ENCODE measurements around the gene RSRC1. TPM values are rescaled to one million over a fixed set of nuclear protein-coding genes. Genes with fewer than 3 reads are reported as not detected.

The RSRC1 gene
- total RNA-seq, 1 experiment from 2014 or later = 60.3 TPM

DNA sequence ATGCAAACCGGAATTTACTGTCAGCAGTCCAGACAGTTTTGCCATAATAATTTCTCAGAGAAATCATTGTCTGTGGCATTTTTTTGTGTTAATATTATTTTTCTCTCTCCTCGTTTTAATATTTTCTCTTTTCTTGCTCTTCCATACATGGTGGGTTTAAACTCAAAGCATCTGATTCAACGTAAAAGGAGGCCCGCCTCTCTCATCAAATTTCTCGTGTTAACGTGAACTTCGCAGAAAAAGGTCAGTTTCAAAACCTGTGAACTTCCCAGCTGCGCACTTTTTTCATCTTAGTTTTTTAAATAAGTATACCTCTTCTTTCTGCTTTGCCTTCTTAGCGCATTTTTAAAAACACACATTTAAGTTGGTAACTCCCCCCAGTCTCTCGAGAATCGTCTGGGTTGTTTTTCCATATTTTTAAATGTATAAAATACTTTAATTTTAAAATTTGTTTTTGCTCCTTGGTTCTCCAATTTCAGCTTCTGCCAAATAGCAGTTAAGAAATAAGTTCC lies 12.8 kb upstream of the RSRC1 start:
- Histone ChIP-seq H4K20me1 (ENCODE audit: insufficient read depth) (no peaks in the 10 kb centered on the region), H3K27me3 (ENCODE audit: insufficient read depth, low read depth) (no peaks in the 10 kb centered on the region), H3K4me2 (peak overlapping the region; percentile 96), H3K36me3 (ENCODE audit: low read depth) (no peaks in the 10 kb centered on the region), H3K9me2 (ENCODE audit: insufficient read depth) (no peaks in the 10 kb centered on the region), H3K4me1 (replicated peaks; ENCODE audit: insufficient read depth) (no peaks in the 10 kb centered on the region; the same call in 1 of the 2 replicates), H2AFZ (peak overlapping the region; percentile 98), H3F3A (ENCODE audit: insufficient read depth, low read depth) (no peaks in the 10 kb centered on the region), H3K27ac (no peak overlapping the region), H3K4me3 (peak overlapping the region; percentile 80), H3K9me3 (ENCODE audit: insufficient read depth, low read depth) (no peaks in the 10 kb centered on the region), H3K79me2 (ENCODE audit: low read depth) (no peaks in the 10 kb centered on the region)
- CTCF ChIA-PET = no interaction called here
- TF ChIP-seq EZH2 (IDR thresholded peaks at IDR 0.05; ENCODE audit: low read depth) = no peak
- TF ChIP-seq, protein P1, sequence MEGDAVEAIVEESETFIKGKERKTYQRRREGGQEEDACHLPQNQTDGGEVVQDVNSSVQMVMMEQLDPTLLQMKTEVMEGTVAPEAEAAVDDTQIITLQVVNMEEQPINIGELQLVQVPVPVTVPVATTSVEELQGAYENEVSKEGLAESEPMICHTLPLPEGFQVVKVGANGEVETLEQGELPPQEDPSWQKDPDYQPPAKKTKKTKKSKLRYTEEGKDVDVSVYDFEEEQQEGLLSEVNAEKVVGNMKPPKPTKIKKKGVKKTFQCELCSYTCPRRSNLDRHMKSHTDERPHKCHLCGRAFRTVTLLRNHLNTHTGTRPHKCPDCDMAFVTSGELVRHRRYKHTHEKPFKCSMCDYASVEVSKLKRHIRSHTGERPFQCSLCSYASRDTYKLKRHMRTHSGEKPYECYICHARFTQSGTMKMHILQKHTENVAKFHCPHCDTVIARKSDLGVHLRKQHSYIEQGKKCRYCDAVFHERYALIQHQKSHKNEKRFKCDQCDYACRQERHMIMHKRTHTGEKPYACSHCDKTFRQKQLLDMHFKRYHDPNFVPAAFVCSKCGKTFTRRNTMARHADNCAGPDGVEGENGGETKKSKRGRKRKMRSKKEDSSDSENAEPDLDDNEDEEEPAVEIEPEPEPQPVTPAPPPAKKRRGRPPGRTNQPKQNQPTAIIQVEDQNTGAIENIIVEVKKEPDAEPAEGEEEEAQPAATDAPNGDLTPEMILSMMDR (conservative IDR thresholded peaks at IDR 0.05) = no peak
- no peak for DNase-seq
- POLR2A ChIA-PET (ENCODE audit: unreplicated experiment) = no interaction called here
- no TSS peak for BruUV-seq (replicated peaks)
- intact Hi-C loops (cut with micrococcal nuclease; ENCODE audit: unreplicated experiment) = loop anchor here (5.0 kb wide), 1 partner anchor 480 kb away; no protein-coding TSS in a partner anchor

DNA sequence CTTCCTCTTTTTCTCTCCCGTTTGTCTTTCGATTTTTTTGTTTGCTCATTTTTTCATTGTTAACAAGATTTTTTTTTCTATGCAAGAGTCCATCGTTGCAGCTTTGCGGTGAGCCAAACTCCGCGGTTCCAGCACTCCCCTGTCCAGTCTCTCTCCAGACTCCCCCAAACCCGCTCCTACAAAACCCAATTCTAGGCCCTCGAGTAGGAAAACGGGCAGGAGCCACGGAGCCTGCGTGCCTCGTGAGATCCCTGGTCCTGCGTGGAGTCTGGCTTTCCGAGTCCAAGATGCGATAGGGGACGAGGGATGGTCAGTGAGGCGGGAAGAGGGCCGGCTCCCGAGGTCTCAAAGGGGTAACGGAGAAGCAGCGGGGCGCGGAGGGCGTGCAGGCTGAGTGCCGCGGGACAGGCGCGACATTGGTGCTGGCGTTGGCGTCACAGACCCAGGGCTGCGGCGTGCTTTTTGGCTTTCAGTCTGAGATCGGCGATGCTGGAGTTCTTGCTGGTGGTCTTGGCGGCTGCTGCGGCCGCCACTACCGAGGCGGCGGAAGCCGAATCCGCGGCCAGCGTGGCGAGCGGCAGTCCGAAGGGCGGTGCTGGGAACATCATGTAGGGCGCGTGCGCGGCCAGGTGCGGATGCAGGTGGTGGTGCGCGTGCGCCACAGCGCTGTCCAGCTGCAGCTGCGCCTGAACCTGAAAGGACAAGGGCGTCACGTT lies 12.1 kb upstream of the RSRC1 start:
- intact Hi-C loops (cut with micrococcal nuclease; ENCODE audit: unreplicated experiment) = loop anchor here (5.0 kb wide), 1 partner anchor 480 kb away; no protein-coding TSS in a partner anchor
- Histone ChIP-seq H3K36me3 (ENCODE audit: low read depth) (no peaks in the 10 kb centered on the region), H3F3A (ENCODE audit: insufficient read depth, low read depth) (no peaks in the 10 kb centered on the region), H3K79me2 (ENCODE audit: low read depth) (no peaks in the 10 kb centered on the region), H3K27me3 (ENCODE audit: insufficient read depth, low read depth) (no peaks in the 10 kb centered on the region), H2AFZ (peak overlapping the region; percentile 98), H3K4me3 (peak overlapping the region; percentile 80), H3K9me3 (ENCODE audit: insufficient read depth, low read depth) (no peaks in the 10 kb centered on the region), H3K9me2 (ENCODE audit: insufficient read depth) (no peaks in the 10 kb centered on the region), H3K27ac (no peak overlapping the region), H3K4me2 (peak overlapping the region; percentile 96), H3K4me1 (replicated peaks; ENCODE audit: insufficient read depth) (no peaks in the 10 kb centered on the region; the same call in 1 of the 2 replicates), H4K20me1 (ENCODE audit: insufficient read depth) (no peaks in the 10 kb centered on the region)
- DNase-seq = peak; percentile 81 to 89
- ChIA-PET CTCF (no interaction called here), POLR2A (ENCODE audit: unreplicated experiment) (no interaction called here)
- BruUV-seq (replicated peaks) = no TSS peak
- no peak for TF ChIP-seq EZH2 (IDR thresholded peaks at IDR 0.05; ENCODE audit: low read depth)
- TF ChIP-seq, protein P1 (conservative IDR thresholded peaks at IDR 0.05) = no peak

DNA sequence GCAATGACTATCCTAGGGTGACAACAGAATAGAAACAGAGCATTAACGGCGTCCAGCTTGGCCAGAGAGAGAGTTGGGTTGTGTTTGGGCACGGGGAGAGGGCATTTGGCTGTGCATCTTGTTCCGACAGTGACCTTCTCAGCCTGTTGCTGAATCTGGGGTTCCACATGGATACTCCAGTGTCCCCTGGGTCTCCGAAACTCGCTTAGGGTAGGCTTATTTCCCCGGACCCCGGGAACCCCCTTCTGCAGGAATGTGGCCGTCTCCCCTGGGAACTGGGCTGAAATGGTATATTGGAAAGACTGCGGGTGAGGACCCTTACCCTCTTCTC lies 11.6 kb upstream of the RSRC1 start:
- ChIA-PET POLR2A (ENCODE audit: unreplicated experiment) (no interaction called here), CTCF (no interaction called here)
- H3K36me3 ChIP-seq (ENCODE audit: low read depth) = no peaks in the 10 kb centered on the region
- intact Hi-C loops (cut with micrococcal nuclease; ENCODE audit: unreplicated experiment) = loop anchor here (5.0 kb wide), 1 partner anchor 481 kb away; no protein-coding TSS in a partner anchor
- TF ChIP-seq, protein P1 (conservative IDR thresholded peaks at IDR 0.05) = no peak
- no peak for TF ChIP-seq EZH2 (IDR thresholded peaks at IDR 0.05; ENCODE audit: low read depth)
- no peaks in the 10 kb centered on the region; the same call in 1 of the 2 replicates for H3K4me1 ChIP-seq (replicated peaks; ENCODE audit: insufficient read depth)
- BruUV-seq (replicated peaks) = no TSS peak
- peak overlapping the region; percentile 96 for H3K4me2 ChIP-seq
- no peaks in the 10 kb centered on the region for H3K27me3 ChIP-seq (ENCODE audit: insufficient read depth, low read depth)
- no peaks in the 10 kb centered on the region for H3K9me2 ChIP-seq (ENCODE audit: insufficient read depth)
- no peak overlapping the region for H3K27ac ChIP-seq
- H3K79me2 ChIP-seq (ENCODE audit: low read depth) = no peaks in the 10 kb centered on the region
- H4K20me1 ChIP-seq (ENCODE audit: insufficient read depth) = no peaks in the 10 kb centered on the region
- H3F3A ChIP-seq (ENCODE audit: insufficient read depth, low read depth) = no peaks in the 10 kb centered on the region
- H2AFZ ChIP-seq = peak overlapping the region; percentile 98
- H3K4me3 ChIP-seq = peak overlapping the region; percentile 80
- no peaks in the 10 kb centered on the region for H3K9me3 ChIP-seq (ENCODE audit: insufficient read depth, low read depth)
- no peak for DNase-seq

Measured in PC-9 (cell line).